Fibroblast of upper back skin (primary cell): ENCODE measurements around the gene PCDH9.

Source experiments
- DNase-seq: peaks from one replicate; pipeline ENCODE4 v3.0.0-alpha.2; 2013

PCDH9 gene

GRCh38 chr13:66716538-66716937 is 513.6 kb downstream of the PCDH9 start:
- no peak for DNase-seq

- DNase-seq = no peak
Observed at GRCh38 chr13:66714795-66715194, 515.3 kb downstream of the PCDH9 start.

GRCh38 chr13:66704110-66704509 is 526.0 kb downstream of the PCDH9 start:
- no peak for DNase-seq

DNA sequence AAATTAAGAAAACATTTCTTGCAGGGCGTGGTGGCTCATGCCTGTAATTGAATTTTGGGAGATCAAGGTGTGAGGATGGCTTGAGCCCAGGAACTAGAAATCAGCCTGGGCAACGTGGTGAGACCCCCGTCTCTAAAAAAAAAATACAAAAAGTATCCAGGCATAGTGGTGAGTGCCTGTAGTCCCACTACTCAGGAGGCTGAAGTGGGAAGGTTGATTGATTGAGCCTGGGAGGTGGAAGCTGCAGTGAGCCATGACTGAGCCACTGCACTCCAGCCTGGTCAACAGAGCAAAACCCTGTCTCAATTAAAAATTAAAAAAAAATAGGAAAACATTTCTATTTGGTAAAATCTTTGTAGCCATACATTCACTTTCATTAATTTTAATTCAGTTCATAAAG is 526.5 kb downstream of the PCDH9 start:
- DNase-seq = no peak

GRCh38 chr13:66700117-66700601 is 530.0 kb downstream of the PCDH9 start:
- peak; percentile 7 for DNase-seq

GRCh38 chr13:66693656-66694055 is 536.5 kb downstream of the PCDH9 start:
- no peak for DNase-seq

DNA sequence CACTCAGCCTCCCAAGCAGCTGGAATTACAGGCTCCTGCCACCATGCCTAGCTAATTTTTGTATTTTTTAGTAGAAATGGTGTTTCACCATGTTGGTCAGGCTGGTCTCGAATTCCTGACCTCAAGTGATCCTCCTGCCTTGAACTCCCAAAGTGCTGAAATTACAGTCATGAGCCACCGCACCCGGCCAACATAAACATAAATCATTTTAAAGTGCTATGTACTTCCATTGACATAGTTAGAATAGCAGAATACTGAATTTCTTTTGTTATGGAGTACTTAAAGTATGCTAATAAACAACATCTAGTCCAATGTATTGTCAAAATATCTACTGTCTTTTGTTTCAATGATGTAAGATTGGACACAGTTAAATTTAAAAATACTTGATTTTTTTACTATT is 539.0 kb downstream of the PCDH9 start:
- DNase-seq = no peak

DNA sequence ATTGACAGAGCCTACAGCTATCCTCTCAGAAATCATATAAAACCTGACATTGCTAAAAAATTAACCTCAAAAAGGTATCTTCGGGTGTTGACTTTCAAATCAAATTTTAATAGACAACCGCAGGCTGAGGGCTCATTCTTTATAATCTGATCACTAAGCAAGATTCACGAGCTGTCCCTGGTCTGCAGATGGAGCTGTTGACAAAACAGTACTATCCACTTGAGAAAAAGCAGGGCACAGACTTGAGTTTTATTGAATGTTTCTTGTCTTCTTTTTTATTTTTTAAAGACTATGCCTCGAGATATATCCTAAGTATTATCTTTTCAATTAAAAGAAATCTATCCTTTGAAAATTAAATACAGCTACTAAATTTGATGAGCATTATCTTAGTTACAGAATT is 540.5 kb downstream of the PCDH9 start:
- DNase-seq = peak; percentile 43

- DNase-seq = peak; percentile 12
Observed at GRCh38 chr13:66689037-66689619, 541.0 kb downstream of the PCDH9 start.

DNA sequence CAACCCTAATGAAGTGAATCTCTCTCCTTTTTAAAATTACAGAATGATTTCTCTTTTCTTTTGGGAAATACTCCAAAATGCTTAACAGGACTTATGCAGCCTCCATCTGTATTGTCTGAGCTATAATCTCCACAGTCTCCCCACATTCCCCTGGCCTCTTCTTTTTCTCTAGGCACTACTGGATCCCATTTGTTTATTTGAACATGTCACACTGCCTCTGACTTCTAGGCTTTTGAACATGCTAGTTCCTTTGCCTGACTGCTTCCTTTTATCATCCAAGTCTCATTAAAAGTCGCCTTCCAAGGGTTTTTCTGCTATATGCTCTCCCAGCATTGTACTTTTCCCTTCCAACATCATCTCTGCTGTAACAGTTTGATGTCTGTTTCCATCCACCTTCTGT is 548.7 kb downstream of the PCDH9 start:
- no peak for DNase-seq

DNA sequence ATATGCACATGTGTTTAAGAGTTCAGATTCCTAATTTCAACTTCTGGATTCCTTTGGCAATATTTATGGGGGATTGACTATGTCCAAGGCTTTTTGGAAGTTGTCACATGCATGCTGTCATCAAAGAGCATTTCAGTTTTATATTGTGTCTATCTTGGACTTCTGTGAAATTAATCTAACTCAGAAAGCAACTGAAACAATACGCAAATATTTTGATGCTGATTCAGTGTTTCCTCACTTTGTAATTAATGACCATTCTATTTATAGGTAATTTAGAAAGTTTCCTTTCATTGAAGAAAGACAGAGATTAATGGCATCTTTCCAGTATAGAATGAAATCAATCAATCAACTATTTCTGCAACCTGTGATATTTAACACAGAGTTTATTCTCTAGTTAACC is 550.1 kb downstream of the PCDH9 start:
- no peak for DNase-seq

DNA sequence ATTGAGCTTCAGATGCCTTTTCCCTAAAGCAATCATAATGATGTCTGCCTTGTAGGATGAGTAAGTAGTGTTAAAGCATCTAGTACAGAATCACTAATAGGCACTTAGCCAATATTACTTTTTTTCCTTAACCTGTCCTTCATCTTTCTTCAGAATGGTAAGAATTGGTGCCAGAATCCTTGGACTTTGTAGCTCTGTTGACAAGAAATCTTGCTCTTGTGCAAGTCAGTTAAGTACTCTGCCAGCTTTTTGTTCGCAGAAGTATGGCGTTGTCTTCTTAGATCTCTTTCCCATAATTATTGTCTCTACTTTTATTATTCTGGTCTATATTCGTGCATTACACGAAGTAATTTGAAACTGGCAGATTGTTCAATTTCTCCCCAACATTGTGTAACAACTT is 554.5 kb downstream of the PCDH9 start:
- peak; percentile 23 for DNase-seq

- DNase-seq = peak; percentile 87
Observed at GRCh38 chr13:66673401-66673800, 556.7 kb downstream of the PCDH9 start.

DNA sequence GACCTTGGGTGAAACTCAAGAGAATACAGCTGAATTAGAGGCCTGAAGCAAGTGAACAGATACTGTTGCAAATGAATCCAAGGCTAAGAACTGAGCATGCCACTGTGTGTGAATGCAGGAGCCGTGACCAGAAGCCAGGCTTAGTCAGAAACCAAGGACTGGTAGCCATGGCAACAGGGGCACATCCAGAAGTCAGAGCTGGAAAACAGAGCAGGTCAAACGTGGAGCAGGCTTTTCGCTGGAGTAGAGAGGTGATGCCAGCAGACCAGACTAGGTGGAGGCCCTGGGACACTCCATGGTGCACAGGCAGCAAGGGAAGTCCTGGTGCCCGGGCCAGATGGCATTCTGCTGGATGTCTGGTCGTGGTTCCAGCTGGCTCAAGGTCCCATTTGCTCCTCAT is 564.1 kb downstream of the PCDH9 start:
- DNase-seq = peak; percentile 79

DNA sequence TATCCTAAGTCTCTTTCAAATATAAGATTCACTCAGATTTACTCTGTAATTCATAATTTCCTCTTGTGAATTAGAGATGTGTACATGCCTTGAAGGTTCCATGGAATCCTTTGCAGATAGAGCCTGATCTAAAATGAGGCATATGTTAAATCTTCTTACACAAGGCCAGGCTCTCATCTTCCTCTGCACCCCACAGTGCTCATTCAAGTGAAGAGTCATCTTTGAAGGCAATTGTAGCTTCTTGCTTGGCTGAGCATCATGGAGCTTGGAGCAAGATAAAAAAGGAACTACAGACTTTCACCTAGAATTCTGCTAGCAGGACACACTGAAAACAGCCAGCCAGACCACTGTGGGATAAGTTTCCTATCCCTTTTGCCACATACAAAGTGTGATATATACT is 566.4 kb downstream of the PCDH9 start:
- DNase-seq = no peak

DNA sequence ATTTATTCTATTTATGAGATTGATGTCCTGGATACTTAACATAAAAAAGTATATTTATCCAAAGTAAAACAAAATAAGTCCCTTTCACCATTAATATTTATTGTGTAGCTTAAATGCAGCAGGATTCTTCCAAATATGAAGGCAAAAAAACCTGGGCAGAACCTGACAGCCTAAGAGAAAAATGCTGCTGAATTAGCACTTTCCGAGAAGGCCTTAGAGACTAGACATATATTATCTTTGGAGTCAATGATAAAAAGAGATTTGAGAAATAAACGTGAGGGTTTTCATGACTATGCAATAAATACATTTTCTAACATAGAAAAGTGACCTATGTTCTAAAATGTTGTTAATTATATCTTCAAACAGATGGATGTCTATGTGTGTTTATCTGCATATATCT is 566.9 kb downstream of the PCDH9 start:
- no peak for DNase-seq

- DNase-seq = no peak
Observed at GRCh38 chr13:66661336-66661735, 568.8 kb downstream of the PCDH9 start.

DNA sequence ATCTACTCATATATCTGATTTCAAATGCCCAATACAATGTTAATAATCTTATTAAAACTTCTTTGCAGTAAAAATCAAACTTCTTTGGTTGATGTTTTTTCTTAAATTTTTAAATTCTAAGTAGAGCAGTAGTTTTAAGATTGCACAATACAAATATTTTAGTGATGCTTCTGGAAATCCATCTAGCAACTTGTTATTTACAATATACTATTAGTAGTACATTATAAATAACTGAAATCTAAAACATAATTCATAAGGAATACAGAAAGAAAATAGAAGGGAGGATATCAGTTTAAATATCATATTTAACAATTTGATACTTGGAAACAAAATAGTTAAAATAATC is 569.7 kb downstream of the PCDH9 start:
- no peak for DNase-seq

- DNase-seq = peak; percentile 70
Observed at GRCh38 chr13:66659701-66660467, 570.3 kb downstream of the PCDH9 start.

GRCh38 chr13:66659286-66659685 is 570.9 kb downstream of the PCDH9 start:
- no peak for DNase-seq

DNA sequence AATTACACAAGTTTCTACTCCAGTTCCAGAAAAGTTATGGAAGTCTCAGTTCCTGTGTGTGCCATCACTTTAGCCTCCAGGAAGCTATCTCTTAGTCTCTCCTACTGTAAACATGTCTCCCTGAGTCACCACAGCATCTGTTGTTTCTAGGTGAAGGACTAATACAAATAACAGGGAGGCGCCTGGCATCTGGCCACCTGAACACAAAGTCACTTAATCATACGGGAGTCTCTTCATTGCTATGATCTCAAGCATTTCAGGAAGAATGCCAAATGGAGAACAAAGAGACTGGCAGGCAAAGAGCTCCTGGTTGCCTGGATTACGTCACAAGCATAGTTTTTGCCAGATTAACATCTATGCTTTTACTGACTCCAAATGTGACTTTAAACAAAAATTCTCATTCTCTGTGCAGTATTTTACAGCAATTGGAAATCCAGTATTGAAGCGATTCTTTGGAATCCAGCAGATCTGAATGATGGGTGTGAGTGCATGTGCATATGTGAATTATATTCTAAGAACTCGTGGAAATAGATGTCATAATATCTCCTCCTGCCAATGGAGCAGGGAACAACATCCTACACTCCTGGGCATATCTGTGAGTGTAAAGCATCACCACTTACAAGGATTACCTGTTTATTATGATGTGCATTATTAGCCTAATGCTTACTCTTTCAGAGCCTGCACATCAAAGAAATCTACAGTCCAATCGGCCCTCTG is 572.8 kb downstream of the PCDH9 start:
- peak; percentile 91 for DNase-seq

DNA sequence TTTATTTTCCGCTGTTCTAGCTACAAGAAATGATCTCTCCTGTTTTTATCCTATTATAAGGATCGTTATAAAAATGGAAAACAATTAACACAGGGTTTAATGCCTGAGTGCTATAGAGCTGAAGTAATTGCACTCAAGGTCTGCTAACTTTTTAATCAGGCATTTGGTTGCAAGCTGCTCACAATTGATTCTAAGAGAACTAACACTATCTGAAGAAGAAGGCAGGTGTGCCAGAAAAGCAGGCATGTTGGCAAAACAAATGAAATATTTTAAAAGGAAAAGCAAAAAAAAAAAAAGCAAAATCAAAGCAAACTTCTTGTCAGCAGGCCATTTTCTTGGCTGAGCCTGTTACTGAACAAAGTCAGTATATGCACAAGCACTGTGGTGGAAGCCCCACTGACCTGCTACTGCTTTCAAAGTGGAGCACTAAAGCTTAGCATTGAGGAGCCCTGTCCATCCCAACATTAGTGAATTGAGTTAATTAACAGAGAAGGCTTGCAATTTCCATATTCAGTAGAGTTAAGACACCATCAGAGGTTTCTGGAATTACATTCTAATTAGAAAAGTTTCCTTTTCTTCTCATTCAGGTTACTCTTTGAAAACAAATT is 574.2 kb downstream of the PCDH9 start:
- no peak for DNase-seq

DNA sequence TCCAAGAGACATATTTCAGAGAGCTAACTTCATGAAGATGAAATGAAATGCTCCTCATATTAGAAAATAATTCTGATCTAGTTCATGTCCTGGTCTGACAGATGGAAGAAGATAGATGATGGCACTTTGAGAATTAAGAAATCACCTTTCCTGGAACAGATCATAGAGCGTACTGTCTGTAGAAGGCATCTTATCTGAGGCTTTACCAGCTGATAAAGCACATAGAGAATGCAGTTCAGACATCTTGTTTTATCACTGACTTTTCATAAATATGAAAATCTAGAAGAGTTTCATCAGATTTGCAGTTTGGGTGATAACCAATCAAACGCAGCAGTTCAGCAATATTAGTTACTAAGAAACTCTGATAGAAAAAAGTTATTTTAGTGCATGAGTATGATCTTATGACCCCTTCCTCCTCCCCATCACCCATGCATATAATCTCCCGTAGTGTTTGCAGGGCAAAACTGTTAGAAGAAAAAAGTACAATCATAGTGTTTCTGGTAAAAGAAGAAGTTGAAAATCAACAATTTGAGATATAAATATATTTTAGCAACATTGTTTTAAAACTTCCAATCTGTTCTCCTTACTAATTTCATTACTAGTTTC is 585.2 kb downstream of the PCDH9 start:
- no peak for DNase-seq
